HG02852 (cell line): ENCODE results near the gene GAN.
"Not testable (repeated sequence)": the region's sequence is repeated elsewhere in the genome, so short reads cannot be mapped to it uniquely, and the experiment has no call there.

Experiments used
- ATAC-seq: cut with Tn5 transposase; IDR thresholded peaks from one replicate; pipeline ENCODE4 v1.9.1; 2021; ENCODE audit warnings: mild to moderate bottlenecking, moderate library complexity; ENCODE audit not compliant: unreplicated experiment

The GAN gene

GRCh38 chr16:81397058-81397878 lies 82.5 kb downstream of the GAN start:
- ATAC-seq, result no peak

- ATAC-seq, result no peak
Measured at GRCh38 chr16:81397879-81398520, 83.2 kb downstream of the GAN start.

- ATAC-seq, result no peak
Measured at GRCh38 chr16:81399909-81400308, 85.1 kb downstream of the GAN start.

GRCh38 chr16:81401035-81401950 lies 86.5 kb downstream of the GAN start:
- ATAC-seq, result no peak

GRCh38 chr16:81403208-81403600 lies 88.4 kb downstream of the GAN start:
- no peak for ATAC-seq

GRCh38 chr16:81403601-81404391 lies 89.0 kb downstream of the GAN start:
- ATAC-seq, result peak; percentile 83

- not testable (repeated sequence) for ATAC-seq
Measured at GRCh38 chr16:81405002-81405401, 90.2 kb downstream of the GAN start.

- ATAC-seq, result no peak
Measured at GRCh38 chr16:81405702-81406113, 90.9 kb downstream of the GAN start.

- ATAC-seq, result no peak
Measured at GRCh38 chr16:81408409-81408950, 93.7 kb downstream of the GAN start.

- ATAC-seq, result no peak
Measured at GRCh38 chr16:81409016-81409556, 94.3 kb downstream of the GAN start.

- ATAC-seq, result no peak
Measured at GRCh38 chr16:81410643-81411293, 96.0 kb downstream of the GAN start.

- no peak for ATAC-seq
Measured at GRCh38 chr16:81413245-81413990, 98.7 kb downstream of the GAN start.

GRCh38 chr16:81415751-81416150 lies 101.0 kb downstream of the GAN start:
- ATAC-seq, result no peak

GRCh38 chr16:81416749-81417148 lies 102.0 kb downstream of the GAN start:
- no peak for ATAC-seq

GRCh38 chr16:81417210-81417609 lies 102.4 kb downstream of the GAN start:
- no peak for ATAC-seq

- no peak for ATAC-seq
Measured at GRCh38 chr16:81419806-81420205, 105.0 kb downstream of the GAN start.

- ATAC-seq, result no peak
Measured at GRCh38 chr16:81421126-81421525, 106.4 kb downstream of the GAN start.

- ATAC-seq, result no peak
Measured at GRCh38 chr16:81421536-81421935, 106.8 kb downstream of the GAN start.

GRCh38 chr16:81422153-81422552 lies 107.4 kb downstream of the GAN start:
- ATAC-seq, result not testable (repeated sequence)
